ENCODE measurements around the gene TP53AIP1.

The TP53AIP1 gene, protein sequence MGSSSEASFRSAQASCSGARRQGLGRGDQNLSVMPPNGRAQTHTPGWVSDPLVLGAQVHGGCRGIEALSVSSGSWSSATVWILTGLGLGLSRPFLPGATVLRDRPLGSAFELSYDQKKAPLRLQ
- 0 to 0.39 (median 0) reads per million in 3 donors for total RNA-seq

- H3K4me3 ChIP-seq (ENCODE audit: insufficient read depth, low read depth, low read length, poor library complexity, severe bottlenecking) = no peak within 1 kb of the TSS
- no peaks in the 10 kb centered on the region for H3K9me3 ChIP-seq (ENCODE audit: control insufficient read depth, low read length)
- no peak within 1 kb of the TSS for H3K27ac ChIP-seq (ENCODE audit: insufficient read depth, low read length, poor library complexity, severe bottlenecking)
- no peaks in the 10 kb centered on the region for H3K36me3 ChIP-seq (ENCODE audit: control insufficient read depth, insufficient read depth, low read length)
- H3K4me1 ChIP-seq (ENCODE audit: control insufficient read depth, insufficient read depth, low read length, poor library complexity, severe bottlenecking) = no peaks in the 10 kb centered on the region
- no peaks in the 10 kb centered on the region for H3K27me3 ChIP-seq (replicated peaks; ENCODE audit: control insufficient read depth, insufficient read depth, low read length, poor library complexity, severe bottlenecking)
- DNase-seq = no peak
Observed at GRCh38 chr11:128942817-128943427, at the start of gene TP53AIP1. Gene TP53AIP1, minus strand, starts transcription at chr11:128942871. Its CDS starts 5,053 bp downstream, at chr11:128937818.

DNA sequence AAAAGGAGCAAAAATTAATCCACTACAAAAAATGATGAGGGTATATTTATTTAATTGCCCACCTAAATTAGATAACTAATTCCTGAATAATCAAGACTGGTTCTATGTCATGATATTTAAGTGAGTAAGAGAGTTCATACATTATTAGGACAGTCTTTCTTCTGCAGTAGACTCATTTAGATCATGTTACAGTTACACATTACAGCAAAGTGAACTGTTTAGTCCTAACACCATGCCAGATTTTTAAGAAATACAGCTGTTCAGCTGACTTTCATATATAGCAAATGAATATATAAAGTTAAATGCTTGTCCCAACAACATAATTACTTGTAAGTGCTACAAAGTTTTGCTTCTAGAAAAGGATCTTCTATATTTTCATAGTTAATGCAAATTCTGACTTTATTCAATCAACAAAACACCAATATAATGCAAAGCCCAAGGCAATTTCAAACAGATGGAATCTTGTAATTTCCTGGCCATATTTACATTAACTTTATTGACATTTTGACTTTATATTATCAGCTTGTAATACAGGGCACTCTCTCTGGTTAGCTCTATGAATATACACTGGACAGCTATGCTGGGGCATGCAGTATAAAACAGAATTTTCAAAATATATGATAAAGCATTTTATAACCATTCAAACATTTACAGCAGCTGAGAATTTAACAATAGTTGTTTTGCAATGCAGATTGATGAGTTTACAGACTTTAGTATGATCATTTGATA is 45.7 kb upstream of the TP53AIP1 start:
- H3K36me3 ChIP-seq (ENCODE audit: control insufficient read depth, insufficient read depth, low read length) = no peaks in the 10 kb centered on the region
- DNase-seq = no peak
- no peaks in the 10 kb centered on the region for H3K27me3 ChIP-seq (replicated peaks; ENCODE audit: control insufficient read depth, insufficient read depth, low read length, poor library complexity, severe bottlenecking)
- H3K9me3 ChIP-seq (ENCODE audit: control insufficient read depth, low read length) = no peaks in the 10 kb centered on the region
- no peak overlapping the region for H3K4me3 ChIP-seq (ENCODE audit: insufficient read depth, low read depth, low read length, poor library complexity, severe bottlenecking)
- no peaks in the 10 kb centered on the region for H3K4me1 ChIP-seq (ENCODE audit: control insufficient read depth, insufficient read depth, low read length, poor library complexity, severe bottlenecking)
- no peak overlapping the region for H3K27ac ChIP-seq (ENCODE audit: insufficient read depth, low read length, poor library complexity, severe bottlenecking)

GRCh38 chr11:128985880-128986279 is 43.2 kb upstream of the TP53AIP1 start:
- H3K27ac ChIP-seq (ENCODE audit: insufficient read depth, low read length, poor library complexity, severe bottlenecking) = no peak overlapping the region
- H3K4me1 ChIP-seq (ENCODE audit: control insufficient read depth, insufficient read depth, low read length, poor library complexity, severe bottlenecking) = no peaks in the 10 kb centered on the region
- DNase-seq = no peak
- no peaks in the 10 kb centered on the region for H3K36me3 ChIP-seq (ENCODE audit: control insufficient read depth, insufficient read depth, low read length)
- H3K9me3 ChIP-seq (ENCODE audit: control insufficient read depth, low read length) = no peaks in the 10 kb centered on the region
- H3K27me3 ChIP-seq (replicated peaks; ENCODE audit: control insufficient read depth, insufficient read depth, low read length, poor library complexity, severe bottlenecking) = no peaks in the 10 kb centered on the region
- H3K4me3 ChIP-seq (ENCODE audit: insufficient read depth, low read depth, low read length, poor library complexity, severe bottlenecking) = no peak overlapping the region

DNA sequence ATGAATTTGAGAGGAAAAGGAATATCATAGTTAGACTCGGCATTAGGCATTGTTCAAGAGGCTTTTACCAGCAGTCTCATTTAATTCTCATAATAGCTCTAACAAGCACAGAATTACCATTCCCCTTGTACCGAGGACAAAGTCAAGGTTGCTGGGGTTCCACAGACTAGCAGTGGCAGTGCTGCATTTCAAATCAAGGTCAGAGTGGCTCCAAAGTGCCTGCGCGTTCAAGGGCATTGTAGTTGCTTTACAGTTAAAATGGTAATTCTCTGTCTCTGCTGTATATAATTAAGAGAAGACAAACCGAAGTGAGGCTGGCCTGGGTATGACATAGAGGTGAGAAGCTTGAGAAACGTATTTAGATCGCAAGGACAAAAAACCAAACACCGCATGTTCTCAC is 40.4 kb upstream of the TP53AIP1 start:
- Histone ChIP-seq H3K36me3 (ENCODE audit: control insufficient read depth, insufficient read depth, low read length) (no peaks in the 10 kb centered on the region), H3K27me3 (replicated peaks; ENCODE audit: control insufficient read depth, insufficient read depth, low read length, poor library complexity, severe bottlenecking) (no peaks in the 10 kb centered on the region), H3K27ac (ENCODE audit: insufficient read depth, low read length, poor library complexity, severe bottlenecking) (no peak overlapping the region), H3K4me3 (ENCODE audit: insufficient read depth, low read depth, low read length, poor library complexity, severe bottlenecking) (no peak overlapping the region), H3K9me3 (ENCODE audit: control insufficient read depth, low read length) (no peaks in the 10 kb centered on the region), H3K4me1 (ENCODE audit: control insufficient read depth, insufficient read depth, low read length, poor library complexity, severe bottlenecking) (no peaks in the 10 kb centered on the region)
- DNase-seq = no peak

- H3K27ac ChIP-seq (ENCODE audit: insufficient read depth, low read length, poor library complexity, severe bottlenecking) = no peak overlapping the region
- H3K4me1 ChIP-seq (ENCODE audit: control insufficient read depth, insufficient read depth, low read length, poor library complexity, severe bottlenecking) = no peaks in the 10 kb centered on the region
- no peaks in the 10 kb centered on the region for H3K36me3 ChIP-seq (ENCODE audit: control insufficient read depth, insufficient read depth, low read length)
- no peak for DNase-seq
- H3K4me3 ChIP-seq (ENCODE audit: insufficient read depth, low read depth, low read length, poor library complexity, severe bottlenecking) = no peak overlapping the region
- H3K27me3 ChIP-seq (replicated peaks; ENCODE audit: control insufficient read depth, insufficient read depth, low read length, poor library complexity, severe bottlenecking) = no peaks in the 10 kb centered on the region
- no peaks in the 10 kb centered on the region for H3K9me3 ChIP-seq (ENCODE audit: control insufficient read depth, low read length)
Observed at GRCh38 chr11:128981254-128981653, 38.6 kb upstream of the TP53AIP1 start.

DNA sequence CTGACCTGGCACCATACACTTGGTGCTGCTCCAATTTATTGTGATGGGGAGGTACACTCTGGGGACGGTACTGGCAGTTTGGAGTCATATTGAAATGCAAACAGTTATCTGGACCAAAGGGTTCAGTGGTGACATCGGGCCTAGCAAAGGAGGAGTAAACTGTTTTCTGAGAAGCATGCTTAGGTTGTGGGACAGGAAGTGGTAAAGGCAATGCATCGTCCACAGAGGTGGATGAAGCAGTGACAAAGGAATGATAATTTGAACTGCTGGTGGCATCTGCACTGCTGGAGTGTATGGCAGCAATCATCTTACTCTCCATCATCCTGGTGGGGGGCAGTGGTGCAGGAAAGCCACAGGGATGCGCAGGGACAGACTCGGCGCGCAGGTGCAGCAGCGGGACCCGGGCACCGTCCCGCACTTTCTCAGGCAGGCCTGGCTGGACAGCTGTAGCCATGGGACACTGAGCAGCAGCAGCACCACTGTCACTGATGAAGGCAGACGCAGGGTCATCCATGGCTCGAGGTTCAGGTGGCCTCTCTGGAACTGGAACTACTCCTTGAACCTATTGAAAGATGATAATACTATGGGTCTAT is 28.0 kb upstream of the TP53AIP1 start:
- Histone ChIP-seq H3K36me3 (ENCODE audit: control insufficient read depth, insufficient read depth, low read length) (no peaks in the 10 kb centered on the region), H3K27ac (ENCODE audit: insufficient read depth, low read length, poor library complexity, severe bottlenecking) (no peak overlapping the region), H3K4me1 (ENCODE audit: control insufficient read depth, insufficient read depth, low read length, poor library complexity, severe bottlenecking) (no peaks in the 10 kb centered on the region), H3K9me3 (ENCODE audit: control insufficient read depth, low read length) (no peaks in the 10 kb centered on the region), H3K4me3 (ENCODE audit: insufficient read depth, low read depth, low read length, poor library complexity, severe bottlenecking) (no peak overlapping the region), H3K27me3 (replicated peaks; ENCODE audit: control insufficient read depth, insufficient read depth, low read length, poor library complexity, severe bottlenecking) (no peaks in the 10 kb centered on the region)
- no peak for DNase-seq

- no peak for DNase-seq
- H3K4me1 ChIP-seq (ENCODE audit: control insufficient read depth, insufficient read depth, low read length, poor library complexity, severe bottlenecking) = no peaks in the 10 kb centered on the region
- H3K9me3 ChIP-seq (ENCODE audit: control insufficient read depth, low read length) = no peaks in the 10 kb centered on the region
- H3K36me3 ChIP-seq (ENCODE audit: control insufficient read depth, insufficient read depth, low read length) = no peaks in the 10 kb centered on the region
- no peaks in the 10 kb centered on the region for H3K27me3 ChIP-seq (replicated peaks; ENCODE audit: control insufficient read depth, insufficient read depth, low read length, poor library complexity, severe bottlenecking)
- H3K4me3 ChIP-seq (ENCODE audit: insufficient read depth, low read depth, low read length, poor library complexity, severe bottlenecking) = no peak overlapping the region
- no peak overlapping the region for H3K27ac ChIP-seq (ENCODE audit: insufficient read depth, low read length, poor library complexity, severe bottlenecking)
Observed at GRCh38 chr11:128968916-128969315, 26.2 kb upstream of the TP53AIP1 start.

DNA sequence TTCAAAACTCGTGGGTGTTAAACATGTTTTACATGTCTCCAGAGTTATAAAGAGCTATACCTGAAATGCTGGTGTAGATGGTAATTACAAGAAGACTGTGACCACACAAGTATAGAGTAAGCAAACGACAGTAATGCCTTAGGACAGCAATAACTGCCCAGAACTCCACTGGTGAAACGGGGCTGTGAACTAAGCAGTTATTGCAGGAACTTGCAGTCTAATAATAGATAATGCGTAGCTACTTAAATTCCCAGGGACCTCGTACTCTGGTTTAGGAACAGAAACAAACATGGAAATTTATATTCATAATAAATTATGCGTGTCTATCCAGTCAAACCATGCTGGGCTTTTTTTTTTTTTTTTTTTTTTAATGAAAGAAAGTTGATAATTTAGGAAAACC is 24.9 kb upstream of the TP53AIP1 start:
- Histone ChIP-seq H3K27me3 (replicated peaks; ENCODE audit: control insufficient read depth, insufficient read depth, low read length, poor library complexity, severe bottlenecking) (no peaks in the 10 kb centered on the region), H3K9me3 (ENCODE audit: control insufficient read depth, low read length) (no peaks in the 10 kb centered on the region), H3K4me3 (ENCODE audit: insufficient read depth, low read depth, low read length, poor library complexity, severe bottlenecking) (no peak overlapping the region), H3K27ac (ENCODE audit: insufficient read depth, low read length, poor library complexity, severe bottlenecking) (no peak overlapping the region), H3K36me3 (ENCODE audit: control insufficient read depth, insufficient read depth, low read length) (no peaks in the 10 kb centered on the region), H3K4me1 (ENCODE audit: control insufficient read depth, insufficient read depth, low read length, poor library complexity, severe bottlenecking) (no peaks in the 10 kb centered on the region)
- no peak for DNase-seq

GRCh38 chr11:128965485-128965884 is 22.8 kb upstream of the TP53AIP1 start:
- no peaks in the 10 kb centered on the region for H3K4me1 ChIP-seq (ENCODE audit: control insufficient read depth, insufficient read depth, low read length, poor library complexity, severe bottlenecking)
- no peak overlapping the region for H3K4me3 ChIP-seq (ENCODE audit: insufficient read depth, low read depth, low read length, poor library complexity, severe bottlenecking)
- H3K36me3 ChIP-seq (ENCODE audit: control insufficient read depth, insufficient read depth, low read length) = no peaks in the 10 kb centered on the region
- no peaks in the 10 kb centered on the region for H3K27me3 ChIP-seq (replicated peaks; ENCODE audit: control insufficient read depth, insufficient read depth, low read length, poor library complexity, severe bottlenecking)
- no peak overlapping the region for H3K27ac ChIP-seq (ENCODE audit: insufficient read depth, low read length, poor library complexity, severe bottlenecking)
- DNase-seq = no peak
- no peaks in the 10 kb centered on the region for H3K9me3 ChIP-seq (ENCODE audit: control insufficient read depth, low read length)

GRCh38 chr11:128964463-128964930 is 21.8 kb upstream of the TP53AIP1 start:
- Histone ChIP-seq H3K4me3 (ENCODE audit: insufficient read depth, low read depth, low read length, poor library complexity, severe bottlenecking) (no peak overlapping the region), H3K27me3 (replicated peaks; ENCODE audit: control insufficient read depth, insufficient read depth, low read length, poor library complexity, severe bottlenecking) (no peaks in the 10 kb centered on the region), H3K36me3 (ENCODE audit: control insufficient read depth, insufficient read depth, low read length) (no peaks in the 10 kb centered on the region), H3K4me1 (ENCODE audit: control insufficient read depth, insufficient read depth, low read length, poor library complexity, severe bottlenecking) (no peaks in the 10 kb centered on the region), H3K9me3 (ENCODE audit: control insufficient read depth, low read length) (no peaks in the 10 kb centered on the region), H3K27ac (ENCODE audit: insufficient read depth, low read length, poor library complexity, severe bottlenecking) (no peak overlapping the region)
- DNase-seq = no peak
